Activated naive CD8-positive, alpha-beta T cell (primary cell): ENCODE data around the gene TMC8.
"Not testable (repeated sequence)": the region's sequence is repeated elsewhere in the genome, so short reads cannot be mapped to it uniquely, and the experiment has no call there.

Experiments
- H3K27ac Mint-ChIP-seq: one replicate; pipeline ENCODE4 v1.8.0; 2021; ENCODE audit warnings: mixed read lengths
- H3K27me3 Mint-ChIP-seq: one replicate; pipeline ENCODE4 v1.8.0; 2021; ENCODE audit warnings: mixed read lengths
- H3K36me3 Mint-ChIP-seq: one replicate; pipeline ENCODE4 v1.8.0; 2021; ENCODE audit warnings: mixed read lengths
- H3K4me1 Mint-ChIP-seq: one replicate; pipeline ENCODE4 v1.8.0; 2021; ENCODE audit warnings: low read depth, mixed read lengths
- H3K4me3 Mint-ChIP-seq: one replicate; pipeline ENCODE4 v1.8.0; 2021; ENCODE audit warnings: mild to moderate bottlenecking, mixed read lengths
- H3K9me3 Mint-ChIP-seq: one replicate; pipeline ENCODE4 v1.8.0; 2021; ENCODE audit warnings: low read depth, mixed read lengths

Gene TMC8

GRCh38 chr17:78133971-78134898 is 3.7 kb downstream of the TMC8 start:
- Mint-ChIP-seq H3K4me3 (peak overlapping the region; percentile 80), H3K27ac (peak overlapping the region; percentile 75), H3K9me3 (no peaks in the 10 kb centered on the region), H3K27me3 (no peaks in the 10 kb centered on the region), H3K36me3 (peaks cover 13% of the 10 kb centered on the region), H3K4me1 (peaks cover 69% of the 10 kb centered on the region)

GRCh38 chr17:78134899-78135385 is 4.4 kb downstream of the TMC8 start:
- Mint-ChIP-seq H3K4me1 (peaks cover 65% of the 10 kb centered on the region), H3K27me3 (no peaks in the 10 kb centered on the region), H3K36me3 (peaks cover 13% of the 10 kb centered on the region), H3K27ac (no peak overlapping the region), H3K4me3 (no peak overlapping the region), H3K9me3 (no peaks in the 10 kb centered on the region)

GRCh38 chr17:78135858-78136500 is 5.4 kb downstream of the TMC8 start:
- Mint-ChIP-seq H3K36me3 (peaks cover 13% of the 10 kb centered on the region), H3K27ac (peak overlapping the region; percentile 77), H3K4me3 (peak overlapping the region; percentile 38), H3K9me3 (no peaks in the 10 kb centered on the region), H3K4me1 (peaks cover 63% of the 10 kb centered on the region), H3K27me3 (no peaks in the 10 kb centered on the region)

- Mint-ChIP-seq H3K4me3 (no peak overlapping the region), H3K9me3 (no peaks in the 10 kb centered on the region), H3K27me3 (no peaks in the 10 kb centered on the region), H3K4me1 (peaks cover 73% of the 10 kb centered on the region), H3K27ac (peak overlapping the region; percentile 78), H3K36me3 (peaks cover 13% of the 10 kb centered on the region)
These were observed 7.0 kb downstream of the TMC8 start for GRCh38 chr17:78137392-78138203.

- Mint-ChIP-seq H3K9me3 (no peaks in the 10 kb centered on the region), H3K36me3 (peaks cover 13% of the 10 kb centered on the region), H3K4me1 (peaks cover 69% of the 10 kb centered on the region), H3K27me3 (no peaks in the 10 kb centered on the region), H3K4me3 (no peak overlapping the region), H3K27ac (peak overlapping the region; percentile 22)
These were observed 7.9 kb downstream of the TMC8 start for GRCh38 chr17:78138204-78139060.

- H3K36me3 Mint-ChIP-seq, H3K27me3 Mint-ChIP-seq, H3K9me3 Mint-ChIP-seq: not testable (repeated sequence)
- Mint-ChIP-seq H3K4me3 (peak overlapping the region; percentile 54), H3K4me1 (peaks cover 65% of the 10 kb centered on the region), H3K27ac (peak overlapping the region; percentile 77)
These were observed 9.2 kb downstream of the TMC8 start for GRCh38 chr17:78139861-78140168.

GRCh38 chr17:78140169-78141051 is 9.8 kb downstream of the TMC8 start:
- Mint-ChIP-seq H3K27me3 (no peaks in the 10 kb centered on the region), H3K27ac (peak overlapping the region; percentile 77), H3K36me3 (peaks cover 7% of the 10 kb centered on the region)

GRCh38 chr17:78141437-78142118 is 11.0 kb downstream of the TMC8 start:
- H3K27me3 Mint-ChIP-seq, result no peaks in the 10 kb centered on the region
- H3K36me3 Mint-ChIP-seq, result peaks cover 3% of the 10 kb centered on the region
- no peaks in the 10 kb centered on the region for H3K9me3 Mint-ChIP-seq
- H3K4me3 Mint-ChIP-seq, result no peak overlapping the region
- H3K27ac Mint-ChIP-seq, result no peak overlapping the region
- peaks cover 55% of the 10 kb centered on the region for H3K4me1 Mint-ChIP-seq

More at GRCh38 chr17:78140169-78141051, 9.8 kb downstream of the TMC8 start:
- Mint-ChIP-seq H3K4me3 (peak overlapping the region; percentile 54), H3K9me3 (no peaks in the 10 kb centered on the region), H3K4me1 (peaks cover 64% of the 10 kb centered on the region)

- peak overlapping the region; percentile 34 for H3K27ac Mint-ChIP-seq
These were observed 11.7 kb downstream of the TMC8 start for GRCh38 chr17:78142119-78142861.

GRCh38 chr17:78143214-78144146 is 12.9 kb downstream of the TMC8 start:
- peaks cover 47% of the 10 kb centered on the region for H3K4me1 Mint-ChIP-seq
- no peak overlapping the region for H3K4me3 Mint-ChIP-seq

More at GRCh38 chr17:78142119-78142861, 11.7 kb downstream of the TMC8 start:
- H3K27me3 Mint-ChIP-seq, result no peaks in the 10 kb centered on the region
- peaks cover under 1% of the 10 kb centered on the region for H3K36me3 Mint-ChIP-seq
- no peak overlapping the region for H3K4me3 Mint-ChIP-seq
- H3K9me3 Mint-ChIP-seq, result no peaks in the 10 kb centered on the region
- H3K4me1 Mint-ChIP-seq, result peaks cover 49% of the 10 kb centered on the region

GRCh38 chr17:78144147-78144719 is 13.7 kb downstream of the TMC8 start:
- Mint-ChIP-seq H3K27ac (peak overlapping the region; percentile 34), H3K4me3 (no peak overlapping the region), H3K9me3 (no peaks in the 10 kb centered on the region), H3K36me3 (no peaks in the 10 kb centered on the region), H3K27me3 (no peaks in the 10 kb centered on the region), H3K4me1 (peaks cover 43% of the 10 kb centered on the region)

More at GRCh38 chr17:78143214-78144146, 12.9 kb downstream of the TMC8 start:
- Mint-ChIP-seq H3K36me3 (no peaks in the 10 kb centered on the region), H3K27me3 (no peaks in the 10 kb centered on the region), H3K9me3 (no peaks in the 10 kb centered on the region), H3K27ac (peak overlapping the region; percentile 41)
